ENCODE measurements around the gene MEST. TPM values are rescaled to one million over a fixed set of nuclear protein-coding genes. Genes with fewer than 3 reads are reported as not detected.

MEST gene
- total and polyA plus RNA-seq, 2 donors (not counting 1 experiment from before 2014, with no cell fraction given) = 2.5 to 6.6 TPM

DNA sequence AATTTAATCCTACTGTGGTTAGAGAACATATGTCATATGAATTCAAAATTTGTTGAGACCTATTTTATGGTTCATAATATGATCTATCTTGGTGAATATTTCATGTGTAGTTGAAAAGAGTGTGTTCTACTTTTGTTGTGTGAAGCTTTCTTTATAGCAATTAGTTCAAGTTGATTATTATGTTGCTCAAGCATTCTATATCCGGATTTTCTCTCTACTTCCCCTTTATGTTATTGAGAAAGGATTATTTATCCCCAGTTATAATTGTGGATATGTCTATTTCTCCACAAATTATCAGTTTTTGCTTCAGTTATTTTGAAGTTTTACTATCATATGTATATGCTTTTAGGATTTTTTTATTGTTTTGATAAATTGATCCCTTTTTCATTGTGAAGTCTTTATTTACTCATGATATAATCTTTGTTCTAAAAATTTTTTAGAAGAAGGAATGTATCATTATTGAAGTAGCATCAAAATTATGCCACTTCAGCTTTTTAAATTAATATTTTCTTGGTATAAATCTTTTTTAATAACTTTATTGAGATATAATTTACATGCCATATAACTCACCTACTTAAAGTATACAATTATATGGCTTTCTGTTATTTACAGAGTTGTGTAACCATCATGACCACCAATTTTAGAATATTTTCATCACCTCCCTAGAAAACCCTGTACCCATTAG, 12.0 kb upstream of the MEST start:
- Histone ChIP-seq H3K9ac (ENCODE audit: low read length) (no peak overlapping the region), H4K20me1 (ENCODE audit: control insufficient read depth, insufficient read depth, low read length, poor library complexity, severe bottlenecking) (no peaks in the 10 kb centered on the region), H3K27ac (ENCODE audit: low read length in 2 of 2) (no peak overlapping the region), H3K36me3 (replicated peaks in 1 of 2; ENCODE audit: control extremely low read depth in 1 of 2, control insufficient read depth in 1 of 2, extremely low read depth in 1 of 2, insufficient read depth in 2 of 2, low read length in 1 of 2) (no peaks in the 10 kb centered on the region), H3K4me3 (ENCODE audit: control extremely low read depth in 1 of 5, extremely low read depth in 1 of 5, insufficient read depth in 1 of 5, low read depth in 2 of 5, low read length in 4 of 5) (no peak overlapping the region), H3K4me1 (ENCODE audit: control insufficient read depth in 2 of 2, insufficient read depth in 2 of 2, low read length in 2 of 2) (no peaks in the 10 kb centered on the region), H2AFZ (ENCODE audit: insufficient read depth, low read depth, low read length, poor library complexity, severe bottlenecking) (no peak overlapping the region), H3K79me2 (ENCODE audit: control insufficient read depth, insufficient read depth, low read length) (no peaks in the 10 kb centered on the region), H3K4me2 (replicated peaks; ENCODE audit: low read depth, low read length, poor library complexity, severe bottlenecking) (no peak overlapping the region), H3K27me3 (replicated peaks in 1 of 4; ENCODE audit: control extremely low read depth in 1 of 4, control insufficient read depth in 3 of 4, insufficient read depth in 4 of 4, low read length in 3 of 4) (peaks cover 0 to 13% (median 8%) of the 10 kb centered on the region in 4 experiments), H3K9me3 (ENCODE audit: control extremely low read depth in 1 of 3, control insufficient read depth in 2 of 3, insufficient read depth in 1 of 3, low read length in 2 of 3) (no peaks in the 10 kb centered on the region)
- Mint-ChIP-seq H3K4me1 (no peaks in the 10 kb centered on the region), H3K27me3 (peaks cover 35% of the 10 kb centered on the region), H3K9me3 (ENCODE audit: insufficient read depth) (no peaks in the 10 kb centered on the region), H3K27ac (no peak overlapping the region), H3K4me3 (no peak overlapping the region)
- intact Hi-C loops (cut with micrococcal nuclease) = no loop called here
- DNase-seq = no peak
- ChIA-PET CTCF (no interaction called here), POLR2A (no interaction called here)
- no peak for TF ChIP-seq CTCF (IDR thresholded peaks at IDR 0.05)
- TF ChIP-seq EZH2 (IDR thresholded peaks at IDR 0.05; ENCODE audit: borderline replicate concordance, insufficient read depth, low read depth, low read length, poor library complexity, severe bottlenecking) = no peak
- ATAC-seq (ENCODE audit: low read depth) = no peak
- no CpG with 5 or more reads among the region's 1 CpG for WGBS (ENCODE audit: insufficient coverage)

GRCh38 chr7:130481898-130482297, 10.0 kb upstream of the MEST start:
- POLR2A ChIA-PET = no interaction called here
- no peaks in the 10 kb centered on the region for H3K9me3 ChIP-seq (ENCODE audit: control extremely low read depth in 1 of 3, control insufficient read depth in 2 of 3, insufficient read depth in 1 of 3, low read length in 2 of 3)
- Mint-ChIP-seq H3K9me3 (ENCODE audit: insufficient read depth) (no peaks in the 10 kb centered on the region), H3K27me3 (peaks cover 48% of the 10 kb centered on the region), H3K4me3 (no peak overlapping the region), H3K27ac (no peak overlapping the region), H3K4me1 (peaks cover 17% of the 10 kb centered on the region)
- intact Hi-C loops (cut with micrococcal nuclease) = no loop called here
- no peaks in the 10 kb centered on the region for H3K36me3 ChIP-seq (replicated peaks in 1 of 2; ENCODE audit: control extremely low read depth in 1 of 2, control insufficient read depth in 1 of 2, extremely low read depth in 1 of 2, insufficient read depth in 2 of 2, low read length in 1 of 2)
- H3K27me3 ChIP-seq (replicated peaks in 1 of 4; ENCODE audit: control extremely low read depth in 1 of 4, control insufficient read depth in 3 of 4, insufficient read depth in 4 of 4, low read length in 3 of 4) = peaks cover 0 to 19% (median 13%) of the 10 kb centered on the region in 4 experiments
- no CpG with 5 or more reads among the region's 1 CpG for WGBS (ENCODE audit: insufficient coverage)
- no peak overlapping the region for H3K27ac ChIP-seq (ENCODE audit: low read length in 2 of 2)
- H2AFZ ChIP-seq (ENCODE audit: insufficient read depth, low read depth, low read length, poor library complexity, severe bottlenecking) = no peak overlapping the region
- no peak overlapping the region for H3K4me2 ChIP-seq (replicated peaks; ENCODE audit: low read depth, low read length, poor library complexity, severe bottlenecking)
- TF ChIP-seq CTCF (IDR thresholded peaks at IDR 0.05) (no peak), EZH2 (IDR thresholded peaks at IDR 0.05; ENCODE audit: borderline replicate concordance, insufficient read depth, low read depth, low read length, poor library complexity, severe bottlenecking) (no peak)
- H3K9ac ChIP-seq (ENCODE audit: low read length) = no peak overlapping the region
- CTCF ChIA-PET = no interaction called here
- no peak for DNase-seq
- H3K4me1 ChIP-seq (ENCODE audit: control insufficient read depth in 2 of 2, insufficient read depth in 2 of 2, low read length in 2 of 2) = peaks cover 10 to 12% of the 10 kb centered on the region in 2 donors
- no peak overlapping the region for H3K4me3 ChIP-seq (ENCODE audit: control extremely low read depth in 1 of 5, extremely low read depth in 1 of 5, insufficient read depth in 1 of 5, low read depth in 2 of 5, low read length in 4 of 5)
- ATAC-seq (ENCODE audit: low read depth) = no peak
- H3K79me2 ChIP-seq (ENCODE audit: control insufficient read depth, insufficient read depth, low read length) = no peaks in the 10 kb centered on the region
- H4K20me1 ChIP-seq (ENCODE audit: control insufficient read depth, insufficient read depth, low read length, poor library complexity, severe bottlenecking) = no peaks in the 10 kb centered on the region

Data from B cell (primary cell).